Ammon's horn (tissue), 1 donor: ENCODE measurements around the gene ANKEF1.
"Not testable (repeated sequence)": the region's sequence is repeated elsewhere in the genome, so short reads cannot be mapped to it uniquely, and the experiment has no call there.

ENCODE experiments used
- DNase-seq: peaks from one replicate; pipeline ENCODE4 v3.0.0-alpha.2; 2016; ENCODE audit warnings: low spot score

The ANKEF1 gene

GRCh38 chr20:10034717-10035571 is at the start of gene ANKEF1:
Gene ANKEF1, plus strand, starts transcription at chr20:10034987. Its CDS starts 3,315 bp downstream, at chr20:10038302.
- peak; percentile 61 for DNase-seq

- DNase-seq = no peak
Measured at GRCh38 chr20:9985281-9985680, 49.5 kb upstream of the ANKEF1 start.

GRCh38 chr20:9985773-9986172 is 49.0 kb upstream of the ANKEF1 start:
- DNase-seq = no peak

GRCh38 chr20:9989066-9989724 is 45.6 kb upstream of the ANKEF1 start:
- peak; percentile 34 for DNase-seq

GRCh38 chr20:9993137-9993536 is 41.6 kb upstream of the ANKEF1 start:
- no peak for DNase-seq

GRCh38 chr20:9994676-9995075 is 40.1 kb upstream of the ANKEF1 start:
- DNase-seq = no peak

- no peak for DNase-seq
Measured at GRCh38 chr20:9995510-9996272, 39.1 kb upstream of the ANKEF1 start.

GRCh38 chr20:9996944-9997343 is 37.8 kb upstream of the ANKEF1 start:
- no peak for DNase-seq

- DNase-seq = peak; percentile 57
Measured at GRCh38 chr20:9999645-10000044, 35.1 kb upstream of the ANKEF1 start.

- DNase-seq = no peak
Measured at GRCh38 chr20:10002866-10003265, 31.9 kb upstream of the ANKEF1 start.

GRCh38 chr20:10004900-10005299 is 29.9 kb upstream of the ANKEF1 start:
- DNase-seq = no peak

GRCh38 chr20:10005885-10006284 is 28.9 kb upstream of the ANKEF1 start:
- DNase-seq = no peak

- DNase-seq = no peak
Measured at GRCh38 chr20:10006447-10007090, 28.2 kb upstream of the ANKEF1 start.

- no peak for DNase-seq
Measured at GRCh38 chr20:10007158-10007557, 27.6 kb upstream of the ANKEF1 start.

GRCh38 chr20:10007747-10008146 is 27.0 kb upstream of the ANKEF1 start:
- DNase-seq = no peak

GRCh38 chr20:10012464-10012863 is 22.3 kb upstream of the ANKEF1 start:
- DNase-seq = no peak

- no peak for DNase-seq
Measured at GRCh38 chr20:10014431-10014830, 20.4 kb upstream of the ANKEF1 start.

- DNase-seq = no peak
Measured at GRCh38 chr20:10020937-10021336, 13.8 kb upstream of the ANKEF1 start.

- no peak for DNase-seq
Measured at GRCh38 chr20:10022625-10023024, 12.2 kb upstream of the ANKEF1 start.

- DNase-seq = no peak
Measured at GRCh38 chr20:10023911-10024310, 10.9 kb upstream of the ANKEF1 start.

GRCh38 chr20:10031451-10032215 is 3.2 kb upstream of the ANKEF1 start:
- DNase-seq = not testable (repeated sequence)
